GM12891 (cell line): Measurements from ENCODE around the gene ANO10.

Source experiments
- POLR2A ChIP-seq: IDR thresholded peaks from 2 replicates; pipeline ENCODE4 v1.6.1; 2011; ENCODE audit warnings: low read depth, low read length, control low read depth
- POLR2AphosphoS5 ChIP-seq: IDR thresholded peaks from 2 replicates; pipeline ENCODE4 v1.6.1; 2011; ENCODE audit warnings: low read depth, low read length, control low read depth
- SPI1 ChIP-seq: IDR thresholded peaks from 2 replicates; pipeline ENCODE4 v1.6.1; 2011; ENCODE audit warnings: low read depth, low read length, control low read depth

- TF ChIP-seq POLR2AphosphoS5 = no peak
- no peak for TF ChIP-seq POLR2A
- TF ChIP-seq SPI1 = no peak
Observed at GRCh38 chr3:43659250-43659880, 37.6 kb upstream of the ANO10 start.
